ENCODE data around the gene KCNE1.
"Not testable (repeated sequence)": the region's sequence is repeated elsewhere in the genome, so short reads cannot be mapped to it uniquely, and the experiment has no call there.

KCNE1 gene

GRCh38 chr21:34558166-34558565 is 46.2 kb upstream of the KCNE1 start:
- DNase-seq (ENCODE audit: low spot score) (no peak), ATAC-seq (ENCODE audit: low read depth) (peak; percentile 85; the same call in 2 of the 3 replicates)
- Histone ChIP-seq H3K9me3 (ENCODE audit: severe bottlenecking) (no peaks in the 10 kb centered on the region), H3K4me1 (ENCODE audit: insufficient read depth, poor library complexity, severe bottlenecking) (peaks cover 21% of the 10 kb centered on the region), H3K27me3 (ENCODE audit: insufficient read depth, poor library complexity, severe bottlenecking) (no peaks in the 10 kb centered on the region), H3K4me3 (ENCODE audit: severe bottlenecking) (no peak overlapping the region), H3K36me3 (ENCODE audit: low read depth) (no peaks in the 10 kb centered on the region), H3K27ac (ENCODE audit: poor library complexity, severe bottlenecking) (peak overlapping the region; percentile 46)
- TF ChIP-seq, protein P1, sequence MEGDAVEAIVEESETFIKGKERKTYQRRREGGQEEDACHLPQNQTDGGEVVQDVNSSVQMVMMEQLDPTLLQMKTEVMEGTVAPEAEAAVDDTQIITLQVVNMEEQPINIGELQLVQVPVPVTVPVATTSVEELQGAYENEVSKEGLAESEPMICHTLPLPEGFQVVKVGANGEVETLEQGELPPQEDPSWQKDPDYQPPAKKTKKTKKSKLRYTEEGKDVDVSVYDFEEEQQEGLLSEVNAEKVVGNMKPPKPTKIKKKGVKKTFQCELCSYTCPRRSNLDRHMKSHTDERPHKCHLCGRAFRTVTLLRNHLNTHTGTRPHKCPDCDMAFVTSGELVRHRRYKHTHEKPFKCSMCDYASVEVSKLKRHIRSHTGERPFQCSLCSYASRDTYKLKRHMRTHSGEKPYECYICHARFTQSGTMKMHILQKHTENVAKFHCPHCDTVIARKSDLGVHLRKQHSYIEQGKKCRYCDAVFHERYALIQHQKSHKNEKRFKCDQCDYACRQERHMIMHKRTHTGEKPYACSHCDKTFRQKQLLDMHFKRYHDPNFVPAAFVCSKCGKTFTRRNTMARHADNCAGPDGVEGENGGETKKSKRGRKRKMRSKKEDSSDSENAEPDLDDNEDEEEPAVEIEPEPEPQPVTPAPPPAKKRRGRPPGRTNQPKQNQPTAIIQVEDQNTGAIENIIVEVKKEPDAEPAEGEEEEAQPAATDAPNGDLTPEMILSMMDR (IDR thresholded peaks at IDR 0.05; ENCODE audit: poor library complexity, severe bottlenecking) = no peak

DNA sequence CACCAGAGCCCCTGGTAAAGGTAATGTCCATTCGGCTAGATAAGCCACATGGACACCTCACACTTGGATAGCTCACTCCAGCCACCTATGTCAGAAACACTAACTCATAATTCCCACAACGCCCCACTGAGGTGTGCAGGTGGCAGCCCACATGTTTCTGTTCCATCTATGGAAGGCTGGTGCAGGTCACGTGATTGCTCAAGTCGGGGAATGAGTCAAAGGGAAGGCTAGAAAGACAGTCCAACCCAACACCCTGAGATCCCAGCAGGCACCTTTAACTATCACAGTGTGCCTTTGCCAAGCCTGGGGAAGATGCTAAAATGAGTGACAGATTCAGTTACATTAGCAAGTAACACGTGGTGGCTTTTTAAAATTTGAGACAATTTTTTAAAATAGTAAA is 45.3 kb upstream of the KCNE1 start:
- TF ChIP-seq, protein P1 (IDR thresholded peaks at IDR 0.05; ENCODE audit: poor library complexity, severe bottlenecking) = no peak
- H3K36me3 ChIP-seq (ENCODE audit: low read depth) = no peaks in the 10 kb centered on the region
- H3K4me3 ChIP-seq (ENCODE audit: severe bottlenecking) = no peak overlapping the region
- DNase-seq (ENCODE audit: low spot score) (no peak), ATAC-seq (ENCODE audit: low read depth) (no peak)
- peaks cover 27% of the 10 kb centered on the region for H3K4me1 ChIP-seq (ENCODE audit: insufficient read depth, poor library complexity, severe bottlenecking)
- H3K9me3 ChIP-seq (ENCODE audit: severe bottlenecking) = no peaks in the 10 kb centered on the region
- no peak overlapping the region for H3K27ac ChIP-seq (ENCODE audit: poor library complexity, severe bottlenecking)
- no peaks in the 10 kb centered on the region for H3K27me3 ChIP-seq (ENCODE audit: insufficient read depth, poor library complexity, severe bottlenecking)

DNA sequence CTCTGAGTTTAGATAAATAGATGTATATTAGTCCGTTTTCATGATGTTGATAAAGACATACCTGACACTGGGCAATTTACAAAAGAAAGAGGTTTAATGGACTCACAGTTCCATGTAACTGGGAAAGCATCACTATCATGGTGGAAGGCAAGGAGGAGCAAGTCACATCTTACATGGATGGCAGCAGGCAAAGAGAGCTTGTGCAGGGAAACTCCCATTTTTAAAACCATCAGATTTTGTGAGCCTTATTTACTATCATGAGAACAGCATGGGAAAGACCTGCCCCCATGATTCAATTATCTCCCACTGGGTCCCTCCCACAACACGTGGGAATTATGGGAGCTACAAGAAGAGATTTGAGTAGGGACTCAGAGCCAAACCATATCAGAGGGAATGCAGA is 42.7 kb upstream of the KCNE1 start:
- peaks cover 27% of the 10 kb centered on the region for H3K4me1 ChIP-seq (ENCODE audit: insufficient read depth, poor library complexity, severe bottlenecking)
- ATAC-seq (ENCODE audit: low read depth); H3K9me3 ChIP-seq (ENCODE audit: severe bottlenecking); H3K27me3 ChIP-seq (ENCODE audit: insufficient read depth, poor library complexity, severe bottlenecking); H3K36me3 ChIP-seq (ENCODE audit: low read depth); H3K4me3 ChIP-seq (ENCODE audit: severe bottlenecking); DNase-seq (ENCODE audit: low spot score): not testable (repeated sequence)
- peak overlapping the region; percentile 85 for H3K27ac ChIP-seq (ENCODE audit: poor library complexity, severe bottlenecking)

DNA sequence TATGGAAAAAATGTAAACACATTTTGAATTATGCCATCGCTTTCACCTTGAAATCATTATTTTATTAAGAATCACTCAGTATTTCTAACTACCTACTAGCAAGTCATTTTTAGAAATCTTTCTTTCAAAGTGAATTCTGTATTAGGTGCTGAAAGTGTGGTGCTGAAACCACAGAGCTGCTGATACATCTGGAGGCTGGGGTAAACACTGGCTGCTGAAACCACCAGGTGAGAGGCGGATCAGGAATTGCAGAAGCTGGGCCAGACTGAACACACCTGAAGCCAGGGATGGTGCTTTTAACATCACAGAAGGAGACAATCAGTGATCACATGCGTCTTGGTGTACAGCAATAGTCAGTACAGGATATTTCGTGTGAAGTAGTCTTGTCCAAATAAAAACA is 42.2 kb upstream of the KCNE1 start:
- TF ChIP-seq, protein P1 (IDR thresholded peaks at IDR 0.05; ENCODE audit: poor library complexity, severe bottlenecking) = no peak
- H3K4me3 ChIP-seq (ENCODE audit: severe bottlenecking) = no peak overlapping the region
- H3K9me3 ChIP-seq (ENCODE audit: severe bottlenecking) = no peaks in the 10 kb centered on the region
- H3K27ac ChIP-seq (ENCODE audit: poor library complexity, severe bottlenecking) = peak overlapping the region; percentile 85
- DNase-seq (ENCODE audit: low spot score) = no peak
- H3K27me3 ChIP-seq (ENCODE audit: insufficient read depth, poor library complexity, severe bottlenecking) = no peaks in the 10 kb centered on the region
- no peak for ATAC-seq (ENCODE audit: low read depth)
- no peaks in the 10 kb centered on the region for H3K36me3 ChIP-seq (ENCODE audit: low read depth)
- H3K4me1 ChIP-seq (ENCODE audit: insufficient read depth, poor library complexity, severe bottlenecking) = peaks cover 27% of the 10 kb centered on the region

GRCh38 chr21:34553151-34553952 is 41.3 kb upstream of the KCNE1 start:
- Histone ChIP-seq H3K9me3 (ENCODE audit: severe bottlenecking) (no peaks in the 10 kb centered on the region), H3K36me3 (ENCODE audit: low read depth) (no peaks in the 10 kb centered on the region), H3K27ac (ENCODE audit: poor library complexity, severe bottlenecking) (peak overlapping the region; percentile 85), H3K4me3 (ENCODE audit: severe bottlenecking) (no peak overlapping the region), H3K4me1 (ENCODE audit: insufficient read depth, poor library complexity, severe bottlenecking) (peaks cover 20% of the 10 kb centered on the region), H3K27me3 (ENCODE audit: insufficient read depth, poor library complexity, severe bottlenecking) (no peaks in the 10 kb centered on the region)
- TF ChIP-seq, protein P1 (IDR thresholded peaks at IDR 0.05; ENCODE audit: poor library complexity, severe bottlenecking) = no peak
- DNase-seq (ENCODE audit: low spot score) (no peak), ATAC-seq (ENCODE audit: low read depth) (peak; percentile 90)

Measured in RWPE2 (cell line).